Karpas-422 (cell line): ENCODE data around the gene DNAJA3. TPM values are rescaled to one million over a fixed set of nuclear protein-coding genes. Genes with fewer than 3 reads are reported as not detected.

Experiments used
- DNase-seq: peaks from one replicate; pipeline ENCODE4 v3.0.0-alpha.2; 2015
- H2AFZ ChIP-seq: fragments of 200-600 bp; sonication (generic); 2 replicates; pipeline ENCODE4 v1.6.1; 2014; ENCODE audit warnings: antibody characterized with exemption, low read length, mixed read lengths
- H3K27ac ChIP-seq: fragments of 200-600 bp; sonication (generic); 2 replicates; pipeline ENCODE4 v1.5.1; 2014; ENCODE audit warnings: mild to moderate bottlenecking, low read length, moderate library complexity
- H3K27me3 ChIP-seq: fragments of 200-600 bp; sonication (generic); 2 replicates; pipeline ENCODE4 v1.6.1; 2014; ENCODE audit warnings: low read length, mixed read lengths
- H3K36me3 ChIP-seq: fragments of 200-600 bp; sonication (generic); 2 replicates; pipeline ENCODE4 v1.6.1; 2014; ENCODE audit warnings: low read length, mixed read lengths; ENCODE audit not compliant: insufficient read depth
- H3K4me1 ChIP-seq: fragments of 200-600 bp; sonication (generic); 2 replicates; pipeline ENCODE4 v1.6.1; 2014; ENCODE audit warnings: mild to moderate bottlenecking, low read length, mixed read lengths
- H3K4me2 ChIP-seq: fragments of 200-600 bp; sonication (generic); 2 replicates; pipeline ENCODE4 v1.6.1; 2014; ENCODE audit warnings: low read length, low read depth, mild to moderate bottlenecking; ENCODE audit not compliant: poor library complexity, severe bottlenecking
- H3K4me3 ChIP-seq: fragments of 200-600 bp; sonication (generic); 2 replicates; pipeline ENCODE4 v1.5.1; 2014; ENCODE audit warnings: mild to moderate bottlenecking, antibody characterized with exemption, low read length, mixed read lengths
- H3K79me2 ChIP-seq: fragments of 200-600 bp; sonication (generic); 2 replicates; pipeline ENCODE4 v1.6.1; 2014; ENCODE audit warnings: mild to moderate bottlenecking, low read length, mixed read lengths
- H3K9ac ChIP-seq: fragments of 200-600 bp; sonication (generic); 2 replicates; pipeline ENCODE4 v1.6.0; 2014; ENCODE audit warnings: low read length
- H3K9me2 ChIP-seq: fragments of 200-600 bp; sonication (generic), shearing (Covaris generic); replicated peaks from 2 replicates; pipeline ENCODE4 v1.6.0; 2014; ENCODE audit warnings: mild to moderate bottlenecking, low read length, moderate library complexity; ENCODE audit not compliant: insufficient read depth
- H3K9me3 ChIP-seq: fragments of 300-700, 200-600 bp; sonication (generic); 2 replicates; pipeline ENCODE4 v1.6.1; 2014; ENCODE audit warnings: low read length, mixed read lengths
- H4K20me1 ChIP-seq: fragments of 200-600 bp; sonication (generic); 2 replicates; pipeline ENCODE4 v1.6.1; 2014; ENCODE audit warnings: mild to moderate bottlenecking, antibody characterized with exemption, low read length, low read depth; ENCODE audit not compliant: insufficient read depth
- total RNA-seq: library from RNA; depleted of rRNA; stranded (reverse); fragments of >200 nt; shearing (Covaris generic); gene quantifications from 2 replicates; pipeline ENCODE4 v1.2.3, GENCODE V29; 2014; ENCODE audit warnings: low replicate concordance

DNAJA3 gene
- total RNA-seq, 1 experiment from 2014 or later: 56.5 TPM

- no peaks in the 10 kb centered on the region for H3K27me3 ChIP-seq
- H3K27ac ChIP-seq: no peak overlapping the region
- no peak overlapping the region for H3K4me2 ChIP-seq
- no peaks in the 10 kb centered on the region for H3K79me2 ChIP-seq
- peaks cover 35% of the 10 kb centered on the region; the same call in 1 of the 2 replicates for H4K20me1 ChIP-seq
- no peaks in the 10 kb centered on the region for H3K9me2 ChIP-seq
- peaks cover 7% of the 10 kb centered on the region; the same call in 1 of the 2 replicates for H3K4me1 ChIP-seq
- no peak overlapping the region for H2AFZ ChIP-seq
- no peak overlapping the region for H3K9ac ChIP-seq
- no peaks in the 10 kb centered on the region for H3K9me3 ChIP-seq
- H3K4me3 ChIP-seq: no peak overlapping the region
- no peaks in the 10 kb centered on the region for H3K36me3 ChIP-seq
- DNase-seq: no peak
Measured at GRCh38 chr16:4380119-4381063, 45.3 kb upstream of the DNAJA3 start.

GRCh38 chr16:4381072-4381934 lies 44.4 kb upstream of the DNAJA3 start:
- H3K27ac ChIP-seq: no peak overlapping the region
- no peaks in the 10 kb centered on the region for H3K27me3 ChIP-seq
- no peak overlapping the region for H3K9ac ChIP-seq
- H3K9me3 ChIP-seq: no peaks in the 10 kb centered on the region
- H3K79me2 ChIP-seq: no peaks in the 10 kb centered on the region
- no peak overlapping the region for H2AFZ ChIP-seq
- peaks cover 27% of the 10 kb centered on the region; the same call in 1 of the 2 replicates for H4K20me1 ChIP-seq
- H3K4me3 ChIP-seq: no peak overlapping the region
- no peak for DNase-seq
- peaks cover 7% of the 10 kb centered on the region; the same call in 1 of the 2 replicates for H3K4me1 ChIP-seq
- no peak overlapping the region for H3K4me2 ChIP-seq
- no peaks in the 10 kb centered on the region for H3K36me3 ChIP-seq
- no peaks in the 10 kb centered on the region for H3K9me2 ChIP-seq

GRCh38 chr16:4381935-4382794 lies 43.5 kb upstream of the DNAJA3 start:
- no peak overlapping the region for H2AFZ ChIP-seq
- no peak overlapping the region for H3K9ac ChIP-seq
- no peaks in the 10 kb centered on the region for H3K9me2 ChIP-seq
- peaks cover 7% of the 10 kb centered on the region; the same call in 1 of the 2 replicates for H3K4me1 ChIP-seq
- H4K20me1 ChIP-seq: peaks cover 24% of the 10 kb centered on the region; the same call in 1 of the 2 replicates
- H3K4me2 ChIP-seq: no peak overlapping the region
- H3K27me3 ChIP-seq: no peaks in the 10 kb centered on the region
- H3K4me3 ChIP-seq: no peak overlapping the region
- no peak for DNase-seq
- H3K27ac ChIP-seq: no peak overlapping the region
- no peaks in the 10 kb centered on the region for H3K36me3 ChIP-seq
- no peaks in the 10 kb centered on the region for H3K79me2 ChIP-seq
- no peaks in the 10 kb centered on the region for H3K9me3 ChIP-seq

GRCh38 chr16:4382795-4383357 lies 42.8 kb upstream of the DNAJA3 start:
- Histone ChIP-seq H3K4me1 (peaks cover 7% of the 10 kb centered on the region; the same call in 1 of the 2 replicates), H3K9me2 (no peaks in the 10 kb centered on the region), H3K79me2 (no peaks in the 10 kb centered on the region), H3K27ac (no peak overlapping the region), H3K4me3 (no peak overlapping the region), H3K9me3 (no peaks in the 10 kb centered on the region), H3K36me3 (no peaks in the 10 kb centered on the region), H4K20me1 (peaks cover 24% of the 10 kb centered on the region; the same call in 1 of the 2 replicates), H3K9ac (no peak overlapping the region), H3K27me3 (no peaks in the 10 kb centered on the region), H3K4me2 (no peak overlapping the region), H2AFZ (no peak overlapping the region)
- no peak for DNase-seq

GRCh38 chr16:4383591-4384444 lies 41.9 kb upstream of the DNAJA3 start:
- H4K20me1 ChIP-seq: peaks cover 15% of the 10 kb centered on the region; the same call in 1 of the 2 replicates
- H3K9me2 ChIP-seq: no peaks in the 10 kb centered on the region
- H2AFZ ChIP-seq: no peak overlapping the region
- H3K27ac ChIP-seq: 0 out of 2 replicates have a peak overlapping the region, but pooled peaks have one; percentile 13
- peak; percentile 47 for DNase-seq
- no peaks in the 10 kb centered on the region for H3K36me3 ChIP-seq
- H3K27me3 ChIP-seq: no peaks in the 10 kb centered on the region
- H3K9me3 ChIP-seq: no peaks in the 10 kb centered on the region
- H3K4me1 ChIP-seq: peaks cover 7% of the 10 kb centered on the region; the same call in 1 of the 2 replicates
- no peak overlapping the region for H3K4me2 ChIP-seq
- no peak overlapping the region for H3K4me3 ChIP-seq
- H3K9ac ChIP-seq: no peak overlapping the region
- no peaks in the 10 kb centered on the region for H3K79me2 ChIP-seq

GRCh38 chr16:4384509-4384942 lies 41.1 kb upstream of the DNAJA3 start:
- Histone ChIP-seq H3K9me3 (no peaks in the 10 kb centered on the region), H3K27ac (no peak overlapping the region), H3K4me3 (no peak overlapping the region), H3K9ac (no peak overlapping the region), H3K36me3 (no peaks in the 10 kb centered on the region), H3K27me3 (no peaks in the 10 kb centered on the region), H3K9me2 (no peaks in the 10 kb centered on the region), H3K4me1 (peaks cover 7% of the 10 kb centered on the region; the same call in 1 of the 2 replicates), H2AFZ (no peak overlapping the region), H3K4me2 (no peak overlapping the region), H3K79me2 (no peaks in the 10 kb centered on the region), H4K20me1 (peaks cover 8% of the 10 kb centered on the region; the same call in 1 of the 2 replicates)
- no peak for DNase-seq
